Renal cortical epithelial cell (primary cell): ENCODE measurements around the gene TMEM72. TPM values are rescaled to one million over a fixed set of nuclear protein-coding genes. Genes with fewer than 3 reads are reported as not detected.

Experiments
- DNase-seq: peaks from one replicate; pipeline ENCODE4 v3.0.0-alpha.2; 2011; ENCODE audit warnings: low read depth
- total RNA-seq: library from RNA; depleted of rRNA; stranded (reverse); fragments of >200 nt; gene quantifications from 2 replicates; pipeline ENCODE4 v1.2.3, GENCODE V29; 2014

TMEM72 gene
- total RNA-seq, 1 donor from 2014 or later = 0.15 TPM

GRCh38 chr10:44920252-44920651, 9.1 kb downstream of the TMEM72 start:
- DNase-seq = no peak

- no peak for DNase-seq
Observed at GRCh38 chr10:44921061-44921460, 9.9 kb downstream of the TMEM72 start.

DNA sequence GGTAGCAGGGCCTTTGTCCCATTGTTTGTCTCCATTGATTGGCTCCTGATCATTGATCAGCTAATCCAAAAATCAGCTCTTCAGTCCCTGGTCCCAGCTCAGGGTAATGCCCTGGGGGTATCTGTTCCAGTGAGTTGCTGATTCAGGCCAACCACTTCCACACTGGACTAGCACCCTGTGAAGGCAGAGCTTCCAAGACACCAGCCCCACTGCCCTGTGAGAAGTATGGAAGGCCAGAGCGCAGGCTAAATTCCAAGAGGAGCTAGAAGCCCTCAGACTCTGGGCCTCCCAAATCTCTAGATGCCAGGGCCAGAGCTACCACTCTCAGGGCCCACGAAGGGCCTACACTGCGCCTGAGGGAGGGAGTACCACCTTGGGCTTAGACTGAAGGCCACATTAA, 10.4 kb downstream of the TMEM72 start:
- DNase-seq = no peak

DNA sequence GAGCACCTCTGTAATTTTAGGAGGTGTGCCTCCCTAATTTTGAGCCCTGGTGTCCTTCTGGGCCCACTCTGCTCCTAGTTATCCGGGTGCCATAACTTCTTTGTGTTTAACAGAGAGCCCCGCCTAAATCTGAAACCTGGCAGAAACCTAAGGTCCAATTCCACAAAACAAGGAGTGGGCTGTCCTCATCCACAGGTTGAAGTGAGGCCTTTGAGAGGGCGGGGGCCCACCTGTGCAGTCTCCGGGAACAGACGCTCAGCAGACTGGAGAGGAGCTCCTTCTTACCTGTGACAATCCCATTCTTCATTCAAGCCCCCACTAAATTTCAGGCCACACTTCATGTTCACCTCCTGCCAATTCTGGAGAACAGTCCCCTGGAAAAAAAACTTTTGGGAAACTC, 10.9 kb downstream of the TMEM72 start:
- no peak for DNase-seq

- DNase-seq = no peak
Observed at GRCh38 chr10:44922796-44923545, 11.8 kb downstream of the TMEM72 start.

DNA sequence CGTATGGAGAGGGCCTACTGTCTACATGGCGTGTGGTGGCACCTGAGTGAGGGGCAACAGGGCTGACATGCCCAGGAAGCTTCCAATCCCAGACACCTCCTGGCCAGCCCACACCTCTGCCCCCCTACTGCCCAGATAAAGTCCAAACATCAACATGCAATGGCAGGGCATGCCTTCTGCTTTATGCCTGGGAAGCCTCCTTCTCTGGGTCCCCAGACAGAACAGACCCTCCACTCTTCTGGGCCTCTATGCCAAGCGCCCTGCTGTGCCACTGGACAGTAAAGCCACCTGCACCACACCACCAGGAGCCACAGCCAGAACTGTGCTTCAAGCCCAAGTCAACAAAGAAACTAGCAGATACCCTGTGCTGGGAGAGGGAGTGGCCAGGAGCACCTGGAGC, 12.5 kb downstream of the TMEM72 start:
- DNase-seq = no peak

DNA sequence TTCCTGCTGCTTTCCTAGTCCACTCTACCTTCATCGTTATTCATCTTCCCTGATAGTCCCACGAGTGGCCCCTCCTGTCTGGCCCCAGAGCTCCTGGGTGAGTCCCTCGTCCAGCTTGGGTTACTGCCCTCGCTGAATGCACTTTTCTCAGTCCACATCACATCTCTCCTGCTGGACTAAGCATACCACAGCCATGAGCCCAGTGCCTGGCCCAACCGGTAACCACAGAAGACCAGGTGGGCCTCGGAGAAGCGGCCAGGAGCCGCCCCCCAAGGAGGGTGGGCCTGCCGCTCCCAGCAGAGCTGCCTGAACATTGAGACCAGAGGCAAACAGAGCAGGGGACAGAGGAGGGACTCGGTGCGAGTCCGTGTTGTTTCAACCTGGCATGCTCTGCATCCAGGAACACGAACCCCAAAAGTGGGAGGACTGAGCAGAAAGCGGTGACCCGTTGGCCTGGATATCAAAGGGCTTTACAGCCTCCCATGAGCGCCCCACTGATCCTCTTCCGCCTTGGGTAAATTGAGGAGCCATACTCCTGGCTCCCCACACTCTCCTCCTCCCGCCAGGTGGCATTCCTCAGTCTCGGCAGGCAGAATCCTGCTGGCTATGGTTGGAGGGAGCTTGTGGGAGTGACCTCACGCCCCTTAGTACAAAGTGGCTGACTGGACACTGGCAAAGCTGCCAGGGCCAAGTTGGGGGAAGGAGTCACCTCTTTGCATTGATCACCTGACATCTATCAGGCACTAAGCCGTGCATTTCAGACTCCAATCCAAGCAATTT, 13.3 kb downstream of the TMEM72 start:
- DNase-seq = no peak

- DNase-seq = peak; percentile 36
Observed at GRCh38 chr10:44925224-44925623, 14.1 kb downstream of the TMEM72 start.

GRCh38 chr10:44925811-44926750, 14.9 kb downstream of the TMEM72 start:
- DNase-seq = no peak

DNA sequence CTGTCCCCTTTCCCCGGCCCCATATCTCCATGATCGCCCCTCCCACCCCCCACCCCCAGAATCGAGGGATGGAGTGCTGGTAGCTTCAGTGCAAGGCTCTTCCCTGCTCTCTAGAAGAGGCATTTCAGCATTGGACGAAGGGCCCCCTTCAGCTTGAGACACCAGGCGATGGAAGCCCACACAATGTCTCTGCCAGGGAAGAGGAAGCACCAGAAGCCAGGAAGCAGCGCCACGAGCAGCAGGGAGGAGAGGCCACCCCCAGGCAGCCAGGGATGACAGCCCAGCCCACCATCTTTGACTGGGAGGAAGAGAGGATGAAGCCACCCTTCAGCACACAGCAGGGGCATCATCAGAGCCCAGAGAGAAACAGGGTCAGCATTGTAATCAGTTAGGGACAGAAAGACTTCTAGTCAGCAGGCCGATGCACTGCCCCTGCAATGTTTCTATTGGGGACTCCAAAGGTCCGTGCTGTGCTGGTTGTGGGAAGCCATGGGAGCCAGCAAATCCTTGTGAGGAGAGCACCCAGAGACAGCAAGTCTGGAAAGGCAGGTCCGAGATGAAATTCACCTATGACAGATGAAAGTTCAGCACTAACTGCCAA, 15.7 kb downstream of the TMEM72 start:
- no peak for DNase-seq

- DNase-seq = peak; percentile 91
Observed at GRCh38 chr10:44927352-44927751, 16.2 kb downstream of the TMEM72 start.

- DNase-seq = no peak
Observed at GRCh38 chr10:44928462-44928861, 17.3 kb downstream of the TMEM72 start.

- DNase-seq = no peak
Observed at GRCh38 chr10:44929356-44930255, 18.5 kb downstream of the TMEM72 start.

GRCh38 chr10:44930904-44931620, 19.9 kb downstream of the TMEM72 start:
- no peak for DNase-seq

DNA sequence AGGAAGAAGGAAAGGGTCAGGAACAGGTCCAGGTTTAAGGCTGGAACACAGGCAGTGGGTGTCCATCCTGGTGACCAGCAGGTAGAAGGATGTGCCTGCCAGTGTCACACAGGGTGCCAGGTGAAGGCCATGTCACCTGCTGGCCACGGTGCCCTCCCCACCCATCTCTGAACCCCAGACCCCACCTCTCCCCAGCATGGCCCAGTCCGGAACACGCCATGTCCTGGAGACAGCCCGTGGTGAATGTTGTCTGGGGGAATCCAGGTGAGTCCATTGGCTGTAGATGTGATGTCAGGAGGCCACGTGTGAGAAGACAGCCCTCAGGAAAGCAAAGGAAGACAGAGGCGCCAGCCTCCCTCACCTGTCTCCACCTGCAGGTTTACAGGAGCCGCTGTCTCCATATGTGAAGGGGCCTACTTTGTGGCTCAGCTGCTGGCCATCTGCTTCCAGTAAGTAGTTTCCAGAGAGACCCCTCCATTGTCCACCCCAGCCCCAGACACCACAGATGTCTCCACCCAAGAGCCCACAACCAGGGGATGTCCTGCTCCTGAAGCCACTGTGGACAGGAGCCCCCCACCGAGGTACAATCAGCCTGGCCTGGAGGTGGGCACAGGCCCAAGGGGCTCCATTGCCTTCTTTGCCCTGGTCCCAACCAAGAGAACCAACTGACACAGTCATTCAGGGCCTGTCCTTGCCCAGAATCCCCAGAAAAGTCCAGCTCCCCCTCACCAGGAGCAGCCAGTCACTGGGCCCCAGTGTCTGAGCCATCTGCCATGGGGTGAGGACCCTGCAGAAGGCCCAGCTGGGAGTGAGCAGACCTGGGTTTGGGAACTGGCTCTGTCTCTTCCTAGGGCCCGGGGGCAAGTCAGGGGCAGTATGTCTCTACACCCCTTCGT, 20.7 kb downstream of the TMEM72 start:
- DNase-seq = no peak

- peak; percentile 55 for DNase-seq
Observed at GRCh38 chr10:44932517-44933450, 21.6 kb downstream of the TMEM72 start.

- peak; percentile 10 for DNase-seq
Observed at GRCh38 chr10:44933451-44934321, 22.5 kb downstream of the TMEM72 start.
